8988T (cell line): ENCODE measurements around the gene HINT3.
"Not testable (repeated sequence)": the region's sequence is repeated elsewhere in the genome, so short reads cannot be mapped to it uniquely, and the experiment has no call there.

Experiments used
- DNase-seq: peaks from one replicate; pipeline ENCODE4 v3.0.0; 2011

The HINT3 gene

GRCh38 chr6:126010040-126010439 lies 53.5 kb downstream of the HINT3 start:
- no peak for DNase-seq

- no peak for DNase-seq
Measured at GRCh38 chr6:126015863-126016262, 59.3 kb downstream of the HINT3 start.

- DNase-seq, result no peak
Measured at GRCh38 chr6:126016591-126016990, 60.0 kb downstream of the HINT3 start.

GRCh38 chr6:126017668-126018067 lies 61.1 kb downstream of the HINT3 start:
- DNase-seq, result no peak

GRCh38 chr6:126020305-126021050 lies 63.9 kb downstream of the HINT3 start:
- DNase-seq, result no peak

- not testable (repeated sequence) for DNase-seq
Measured at GRCh38 chr6:126023474-126023873, 66.9 kb downstream of the HINT3 start.

- no peak for DNase-seq
Measured at GRCh38 chr6:126026001-126026400, 69.4 kb downstream of the HINT3 start.

GRCh38 chr6:126027601-126028000 lies 71.0 kb downstream of the HINT3 start:
- DNase-seq, result no peak
